22Rv1 (cell line): ENCODE measurements around the gene NID1.

ENCODE experiments used
- ZFX ChIP-seq: fragments of 450-650 bp; IDR thresholded peaks from 2 replicates; pipeline ENCODE4 v1.6.1; 2017; ENCODE audit warnings: antibody characterized with exemption, borderline replicate concordance
- TF ChIP-seq, protein P1 (sequence below): fragments of 450-650 bp; IDR thresholded peaks from 2 replicates; pipeline ENCODE4 v1.5.1; 2017; ENCODE audit warnings: mild to moderate bottlenecking

DNA sequence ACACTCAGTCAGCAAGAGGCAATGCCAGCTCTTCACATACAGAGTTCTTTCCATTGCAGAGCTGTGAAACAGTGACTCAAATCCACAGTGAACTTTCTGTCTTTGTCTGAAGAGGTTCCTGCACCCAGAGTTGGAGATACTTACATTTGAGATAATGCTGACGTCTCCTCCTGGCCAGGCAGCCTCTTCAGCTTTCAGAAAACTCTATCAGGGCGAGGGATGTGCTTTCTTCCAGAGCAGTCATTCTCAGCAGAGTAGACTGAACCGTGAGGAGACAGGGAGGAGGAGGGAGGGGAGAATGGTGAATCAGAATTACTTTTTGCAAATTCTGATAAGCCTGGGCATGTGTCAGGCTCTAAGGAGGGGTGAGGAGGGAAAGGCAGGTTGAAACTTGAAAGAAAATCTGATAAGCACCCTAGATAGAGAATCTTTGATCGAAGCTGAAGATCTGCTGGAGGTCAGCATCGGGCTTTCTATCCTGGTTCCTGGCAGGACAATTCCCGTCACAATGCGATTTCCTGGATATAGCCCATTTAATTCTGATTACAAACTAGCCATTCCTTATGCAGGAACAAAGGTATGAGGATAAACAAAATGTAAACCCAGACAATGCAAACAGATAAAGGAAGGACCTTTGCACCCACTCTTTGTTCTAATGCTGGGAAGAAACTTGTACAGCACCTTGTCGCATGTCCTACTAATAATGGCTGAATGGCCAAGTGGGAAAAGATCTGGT, 18.9 kb upstream of the NID1 start:
- TF ChIP-seq, protein P1, sequence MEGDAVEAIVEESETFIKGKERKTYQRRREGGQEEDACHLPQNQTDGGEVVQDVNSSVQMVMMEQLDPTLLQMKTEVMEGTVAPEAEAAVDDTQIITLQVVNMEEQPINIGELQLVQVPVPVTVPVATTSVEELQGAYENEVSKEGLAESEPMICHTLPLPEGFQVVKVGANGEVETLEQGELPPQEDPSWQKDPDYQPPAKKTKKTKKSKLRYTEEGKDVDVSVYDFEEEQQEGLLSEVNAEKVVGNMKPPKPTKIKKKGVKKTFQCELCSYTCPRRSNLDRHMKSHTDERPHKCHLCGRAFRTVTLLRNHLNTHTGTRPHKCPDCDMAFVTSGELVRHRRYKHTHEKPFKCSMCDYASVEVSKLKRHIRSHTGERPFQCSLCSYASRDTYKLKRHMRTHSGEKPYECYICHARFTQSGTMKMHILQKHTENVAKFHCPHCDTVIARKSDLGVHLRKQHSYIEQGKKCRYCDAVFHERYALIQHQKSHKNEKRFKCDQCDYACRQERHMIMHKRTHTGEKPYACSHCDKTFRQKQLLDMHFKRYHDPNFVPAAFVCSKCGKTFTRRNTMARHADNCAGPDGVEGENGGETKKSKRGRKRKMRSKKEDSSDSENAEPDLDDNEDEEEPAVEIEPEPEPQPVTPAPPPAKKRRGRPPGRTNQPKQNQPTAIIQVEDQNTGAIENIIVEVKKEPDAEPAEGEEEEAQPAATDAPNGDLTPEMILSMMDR = no peak
- TF ChIP-seq ZFX = no peak
